Posterior vena cava (tissue), 2 donors: Measurements from ENCODE around the gene CDCA7. TPM values are rescaled to one million over a fixed set of nuclear protein-coding genes. Genes with fewer than 3 reads are reported as not detected.
"Not testable (repeated sequence)": the region's sequence is repeated elsewhere in the genome, so short reads cannot be mapped to it uniquely, and the experiment has no call there.

Source experiments
- DNase-seq: peaks from one replicate; pipeline ENCODE4 v3.0.0-alpha.2; 2020; ENCODE audit warnings: low spot score
- intact Hi-C, 2 donors: fragments of 100-400 bp; cut with DNase I; formaldehyde crosslinking; loops; one replicate each; pipeline versions ENCODE4 v1.14.1 to v1.14.2; 2022 to 2023
- long read RNA-seq, 2 donors: library from polyadenylated mRNA; unstranded; transcript quantifications; one replicate each; pipeline ENCODE4 v2.0.0, GENCODE V29; 2020 to 2021
- total RNA-seq, 2 donors: library from RNA; stranded (reverse); fragmentation: NEBNext Ultra II Directional; extraction: Animal tissue kit (Norgen Biotek cat#: 25700); gene quantifications; one replicate each; pipeline ENCODE4 v1.2.1, GENCODE V29; 2021
- donor health status: DM: yes; HTN: yes; CAD: no.
- donor health status: DM: yes; HTN: yes; CAD: no.

Gene CDCA7
- total RNA-seq: under 1 TPM; 0.33 to 0.83 TPM
- long read RNA-seq, donor 1: 0 reads
- long read RNA-seq, donor 2: 0 reads

DNA sequence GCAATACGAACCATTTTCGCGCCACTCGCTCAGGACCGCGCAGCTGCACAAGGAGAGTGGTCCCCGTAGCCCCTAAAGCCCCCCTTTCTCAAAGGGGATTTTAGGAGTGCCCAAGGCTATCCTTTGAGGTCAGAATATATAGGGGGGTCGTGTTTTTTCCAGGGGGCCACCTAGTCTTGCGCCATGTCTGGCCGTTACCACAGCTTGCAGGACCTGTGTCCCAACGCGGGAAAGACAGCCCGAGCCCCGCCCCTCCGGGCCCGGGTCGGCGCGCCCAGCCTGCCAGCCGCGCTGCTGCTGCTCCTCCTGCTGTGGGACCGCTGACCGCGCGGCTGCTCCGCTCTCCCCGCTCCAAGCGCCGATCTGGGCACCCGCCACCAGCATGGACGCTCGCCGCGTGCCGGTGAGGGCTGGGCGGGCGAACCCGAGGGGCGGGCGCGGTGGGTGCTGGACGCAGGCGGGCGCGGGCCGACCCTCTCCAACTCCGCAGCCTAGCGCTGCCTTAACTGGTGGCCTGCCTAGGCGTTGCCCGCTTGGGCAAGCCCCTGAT, at the start of gene CDCA7:
Gene CDCA7, plus strand, starts transcription at position 291 of the 550 bp plus-strand sequence. Its CDS starts 92 bp downstream, at position 383.
- intact Hi-C loops: no loop called here
- DNase-seq: no peak

DNA sequence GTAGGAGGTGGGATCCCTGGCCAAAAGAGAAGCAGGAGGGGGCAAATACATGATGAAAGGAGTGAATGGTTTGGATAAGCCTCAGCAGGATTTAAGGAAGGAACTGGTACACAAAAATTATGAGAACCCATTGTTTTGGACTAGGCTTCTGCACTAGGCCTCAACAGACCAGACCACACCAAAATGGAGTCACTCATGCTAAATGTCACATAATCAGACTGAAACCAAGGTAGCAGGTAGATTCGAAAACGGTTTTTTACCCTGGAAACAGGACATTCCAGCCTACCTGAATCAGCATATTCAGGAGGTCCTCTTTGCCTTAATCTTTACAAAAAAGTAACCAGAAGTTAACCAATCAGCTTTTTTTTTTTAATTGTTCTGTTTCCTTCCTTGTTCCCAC, 49.4 kb upstream of the CDCA7 start:
- intact Hi-C loops: loop anchor here in 1 of 2 donors (5.0 kb wide), 1 partner anchor 1672 kb away; no protein-coding TSS in a partner anchor
- DNase-seq: no peak

DNA sequence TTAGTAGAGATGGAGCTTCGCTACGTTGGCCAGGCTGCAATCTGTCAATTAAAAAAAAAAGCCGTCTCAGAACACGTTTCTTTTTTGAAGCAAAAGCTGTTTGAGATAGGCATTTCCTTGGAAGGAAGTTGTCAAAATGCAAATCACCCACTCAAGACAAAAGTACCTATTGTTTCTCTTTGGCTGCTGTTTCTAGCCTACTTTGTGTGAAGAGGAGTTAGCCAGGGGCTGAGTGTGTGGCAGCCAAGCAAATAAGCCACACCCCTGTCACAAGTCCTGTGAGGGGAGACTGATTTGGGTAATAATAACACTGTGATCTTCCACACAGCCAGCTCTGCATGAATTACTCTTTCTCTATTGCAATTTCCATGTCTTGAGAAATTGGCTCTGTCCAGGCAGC, 47.4 kb upstream of the CDCA7 start:
- intact Hi-C loops: loop anchor here in 1 of 2 donors (5.0 kb wide), 1 partner anchor 1670 kb away; no protein-coding TSS in a partner anchor
- DNase-seq: no peak

DNA sequence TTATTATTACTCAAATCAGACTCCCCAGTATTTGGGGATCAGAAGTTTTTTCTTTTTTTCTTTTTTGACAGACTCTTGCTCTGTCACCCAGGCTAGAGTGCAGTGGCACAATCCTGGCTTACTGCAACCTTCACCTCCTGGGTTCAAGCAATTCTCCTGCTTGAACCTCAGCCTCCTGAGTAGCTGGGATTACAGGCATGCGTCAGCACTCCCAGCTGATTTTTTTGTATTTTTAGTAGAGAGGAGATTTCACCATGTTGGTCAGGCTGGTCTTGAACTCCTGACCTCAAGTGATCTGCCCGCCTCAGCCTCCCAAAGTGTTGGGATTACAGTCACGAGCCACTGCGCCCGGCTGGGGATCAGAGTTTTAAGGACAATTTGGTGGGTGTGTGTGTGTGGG, 45.3 kb upstream of the CDCA7 start:
- intact Hi-C loops: loop anchor here in 1 of 2 donors (5.0 kb wide), 1 partner anchor 1668 kb away; no protein-coding TSS in a partner anchor

DNA sequence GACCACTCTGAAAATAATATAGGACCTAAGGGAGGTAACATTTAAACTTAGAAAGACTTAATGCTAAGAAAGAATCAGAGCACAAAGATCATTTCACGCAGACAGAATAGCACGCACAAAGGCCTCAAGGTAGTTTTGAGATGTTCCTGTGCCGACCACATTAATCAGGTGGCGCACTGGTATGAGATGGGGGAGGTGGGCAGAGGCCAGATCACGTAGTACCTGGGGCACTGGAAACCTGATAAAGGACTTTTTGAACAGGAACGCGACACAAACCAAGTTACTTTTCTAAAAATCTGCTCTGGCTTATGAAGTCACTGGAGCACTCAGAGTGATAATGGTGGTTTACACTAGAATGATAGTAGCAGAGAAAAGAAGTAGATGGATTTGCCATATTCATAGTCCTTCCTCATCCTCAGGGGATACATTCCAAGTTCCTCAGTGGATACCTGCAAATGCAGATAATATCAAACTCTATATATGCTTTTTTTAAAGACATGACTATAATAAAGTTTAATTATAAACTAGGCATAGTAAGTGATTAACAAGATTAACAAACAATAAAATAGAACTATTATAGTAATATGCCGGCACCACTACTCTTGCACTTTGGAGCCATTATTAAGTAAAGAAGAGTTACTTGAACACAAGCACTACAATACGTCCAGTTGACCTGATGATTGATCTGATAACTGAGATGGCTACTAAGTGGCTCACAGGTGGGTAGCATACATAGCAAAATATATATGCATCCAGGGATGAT, 42.6 kb upstream of the CDCA7 start:
- no peak for DNase-seq
- intact Hi-C loops: no loop called here

More for the DNA sequence above, 45.3 kb upstream of the CDCA7 start:
- not testable (repeated sequence) for DNase-seq

DNA sequence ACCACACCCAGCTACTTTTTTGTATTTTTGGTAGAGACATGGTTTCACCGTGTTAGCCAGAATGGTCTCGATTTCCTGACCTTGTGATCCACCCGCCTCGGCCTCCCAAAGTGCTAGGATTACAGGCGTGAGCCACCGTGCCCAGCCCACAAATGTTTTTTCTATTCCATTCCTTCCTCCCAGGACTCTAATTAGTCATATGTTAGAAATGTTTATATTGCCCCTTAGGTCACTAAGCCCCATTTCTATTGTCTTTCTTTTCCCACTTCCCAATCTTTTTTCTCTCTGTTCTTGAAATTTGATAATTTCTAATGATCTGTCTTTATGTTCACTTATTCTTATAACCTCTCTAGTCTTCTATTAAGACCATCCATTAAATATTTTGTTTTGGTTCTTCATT, 31.3 kb upstream of the CDCA7 start:
- intact Hi-C loops: no loop called here
- no peak for DNase-seq

DNA sequence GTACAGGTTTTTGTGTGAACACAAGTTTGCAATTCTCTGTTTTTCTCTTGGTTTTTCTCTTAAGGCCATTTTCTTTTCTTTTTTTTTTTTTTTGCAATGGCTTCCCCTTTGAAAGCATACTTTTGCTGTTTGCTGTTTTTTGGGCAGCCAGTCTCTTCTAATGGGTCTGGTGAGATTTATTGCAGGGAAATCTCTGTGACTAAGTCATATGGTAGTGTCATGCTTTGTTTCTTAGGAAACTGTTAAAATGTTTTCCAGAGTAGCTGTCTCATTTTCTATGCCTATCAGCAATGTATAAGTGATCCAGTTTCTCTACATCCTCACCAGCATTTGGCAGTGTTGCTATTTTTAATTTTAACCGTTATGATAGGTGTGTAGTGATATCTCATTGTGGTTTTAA, 27.9 kb upstream of the CDCA7 start:
- DNase-seq: no peak
- intact Hi-C loops: no loop called here

DNA sequence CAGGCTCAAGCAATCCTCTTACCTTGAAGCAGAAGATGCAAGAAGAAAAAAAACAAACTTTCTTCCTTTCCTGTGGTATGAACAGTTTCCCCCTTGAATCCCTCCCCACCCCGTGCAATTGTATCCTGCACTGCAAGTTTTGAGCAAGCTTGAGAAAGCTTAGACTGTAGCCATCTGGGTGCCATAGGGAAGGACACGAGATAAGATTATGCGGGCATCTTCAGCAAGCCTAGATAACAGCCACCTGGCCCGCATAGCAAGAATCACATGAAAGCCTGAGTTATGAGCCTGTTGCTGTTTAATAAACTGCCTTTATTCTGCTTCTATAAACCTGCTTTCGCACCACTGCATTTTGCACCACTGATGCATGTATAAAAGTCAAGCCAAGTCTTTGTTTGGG, 27.3 kb upstream of the CDCA7 start:
- no peak for DNase-seq
- intact Hi-C loops: no loop called here

DNA sequence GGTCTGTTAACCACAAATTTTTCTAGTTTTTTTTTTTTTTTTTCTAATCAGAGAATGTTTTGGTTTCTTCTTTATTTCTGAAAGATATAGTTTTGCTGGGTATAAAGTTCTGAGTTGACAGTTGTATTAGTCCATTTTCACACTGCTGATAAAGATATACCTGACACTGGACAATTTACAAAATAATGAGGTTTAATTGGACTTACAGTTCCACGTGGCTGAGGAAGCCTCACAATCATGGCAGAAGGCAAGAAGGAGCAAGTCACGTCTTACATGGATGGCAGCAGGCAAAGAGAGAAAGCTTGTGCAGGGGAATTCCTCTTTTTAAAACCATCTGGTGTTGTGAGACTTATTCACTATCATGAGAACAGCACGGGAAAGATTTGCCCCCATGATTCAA, 21.7 kb upstream of the CDCA7 start:
- DNase-seq, intact Hi-C loops: not testable (repeated sequence)

DNA sequence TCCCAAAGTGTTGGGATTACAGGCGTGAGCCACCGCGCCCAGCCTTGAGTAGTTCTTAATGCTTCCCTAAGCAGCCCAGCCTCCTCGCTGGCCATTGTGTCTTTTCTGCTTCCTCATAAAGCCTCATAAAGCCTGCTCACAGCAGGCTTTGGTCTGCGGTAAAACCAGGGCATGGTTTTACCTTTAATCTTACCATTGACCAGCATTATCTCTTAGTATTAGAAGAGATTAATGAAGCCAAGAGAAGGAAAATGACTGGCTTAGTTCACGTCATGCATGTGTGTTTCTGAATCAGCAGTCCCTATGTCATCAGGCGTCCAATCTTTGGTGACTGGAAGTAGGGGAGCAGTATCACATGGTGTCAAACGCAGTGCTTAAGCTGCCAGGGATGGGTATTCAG, 14.9 kb upstream of the CDCA7 start:
- intact Hi-C loops: no loop called here

DNA sequence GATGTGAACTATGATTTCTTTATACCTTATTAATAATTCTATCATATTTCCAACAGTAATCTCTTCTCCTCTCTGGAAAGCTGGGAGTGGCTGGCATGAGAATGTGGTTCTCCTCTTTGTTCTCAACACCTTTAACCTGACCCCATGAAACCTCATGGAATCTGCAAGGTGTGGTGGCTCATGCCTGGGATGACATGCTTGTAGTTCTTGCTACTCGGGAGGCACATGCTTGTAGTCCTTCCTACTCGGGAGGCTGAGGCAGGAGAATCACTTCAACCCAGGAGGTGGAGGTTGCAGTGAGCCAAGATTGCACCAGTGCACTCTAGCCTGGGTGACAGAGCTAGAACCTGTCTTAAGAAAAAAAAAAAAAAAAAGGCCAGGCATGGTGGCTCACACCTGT, 10.8 kb upstream of the CDCA7 start:
- DNase-seq: no peak
- intact Hi-C loops: no loop called here

More for the DNA sequence above, 14.9 kb upstream of the CDCA7 start:
- no peak for DNase-seq

DNA sequence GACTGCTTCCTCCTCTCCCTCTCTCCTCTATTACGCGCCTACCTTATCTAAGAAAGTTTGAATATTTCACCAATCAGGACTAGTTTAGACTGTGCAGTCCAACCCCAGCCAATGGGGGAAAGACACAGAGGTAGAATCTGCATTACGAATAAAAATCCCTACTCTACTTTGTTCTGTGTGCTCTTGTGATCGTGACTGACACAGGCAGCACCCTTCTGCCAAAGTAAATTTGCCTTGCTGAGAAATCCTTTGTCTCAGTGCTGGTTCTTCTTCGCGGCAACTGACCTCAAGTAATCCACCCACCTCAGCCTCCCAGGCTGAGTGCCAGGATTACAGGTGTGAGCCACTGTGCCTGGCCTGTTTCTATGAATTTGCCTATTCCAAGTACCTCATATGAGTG, 8.6 kb upstream of the CDCA7 start:
- intact Hi-C loops: no loop called here
- no peak for DNase-seq

DNA sequence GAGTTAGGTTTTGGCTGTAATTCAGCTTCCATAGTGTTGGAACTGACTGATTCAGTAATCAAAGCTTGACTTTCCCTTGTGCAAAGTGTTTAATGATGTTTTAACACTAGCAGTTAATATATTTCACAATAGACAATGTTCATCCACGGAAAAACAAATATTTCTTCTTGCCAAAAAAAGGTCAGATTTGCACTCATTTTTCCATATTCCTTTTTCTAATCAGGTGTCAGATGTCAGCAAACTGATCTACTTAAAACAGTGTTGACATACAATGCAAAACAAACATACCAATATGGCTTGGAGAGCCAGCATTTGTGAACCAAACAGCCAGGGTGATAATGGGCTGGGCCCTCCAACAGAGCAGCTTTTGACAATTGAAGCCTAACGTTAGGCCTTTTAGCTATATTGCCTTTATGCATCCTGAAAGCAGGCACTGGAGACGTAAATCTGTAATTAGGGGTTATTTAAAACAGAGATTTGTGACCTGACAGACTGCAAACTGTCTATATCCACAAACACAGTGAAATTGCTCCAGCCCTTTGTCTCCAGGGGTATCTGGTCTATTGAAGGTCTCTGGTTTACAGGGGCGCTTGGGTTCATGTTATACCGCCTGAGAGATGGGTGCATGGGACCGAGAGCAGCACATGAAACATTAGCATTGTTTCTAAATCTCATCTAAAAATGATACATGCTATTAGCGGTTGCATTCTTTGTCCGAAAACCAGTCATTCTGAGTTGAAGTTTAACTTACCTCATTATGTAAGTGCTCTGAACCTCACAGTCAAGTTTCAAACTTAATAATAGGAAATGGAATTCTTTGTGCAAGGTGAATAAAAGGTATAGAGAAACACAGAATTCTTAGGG, 7.1 kb upstream of the CDCA7 start:
- intact Hi-C loops: no loop called here
- no peak for DNase-seq

DNA sequence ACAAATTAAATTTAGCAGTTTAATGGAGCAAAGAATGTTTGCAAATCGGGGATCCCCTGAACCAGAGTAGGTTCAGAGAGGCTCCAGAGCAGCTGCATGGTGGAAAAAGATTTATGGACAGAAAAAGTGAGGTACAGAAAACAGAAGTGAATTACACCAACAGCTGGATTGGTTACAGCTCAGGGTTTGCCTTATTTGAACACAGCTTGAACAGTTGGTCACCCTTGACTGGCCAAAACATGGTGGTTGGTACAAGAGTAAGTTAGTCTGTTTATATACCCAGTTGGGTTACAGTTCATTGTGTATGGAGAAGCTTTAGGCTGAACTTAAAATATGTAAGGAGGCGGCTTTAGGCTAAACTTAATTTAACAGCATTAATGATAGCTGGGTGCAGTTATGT, 5.4 kb upstream of the CDCA7 start:
- intact Hi-C loops: no loop called here
- DNase-seq: no peak

DNA sequence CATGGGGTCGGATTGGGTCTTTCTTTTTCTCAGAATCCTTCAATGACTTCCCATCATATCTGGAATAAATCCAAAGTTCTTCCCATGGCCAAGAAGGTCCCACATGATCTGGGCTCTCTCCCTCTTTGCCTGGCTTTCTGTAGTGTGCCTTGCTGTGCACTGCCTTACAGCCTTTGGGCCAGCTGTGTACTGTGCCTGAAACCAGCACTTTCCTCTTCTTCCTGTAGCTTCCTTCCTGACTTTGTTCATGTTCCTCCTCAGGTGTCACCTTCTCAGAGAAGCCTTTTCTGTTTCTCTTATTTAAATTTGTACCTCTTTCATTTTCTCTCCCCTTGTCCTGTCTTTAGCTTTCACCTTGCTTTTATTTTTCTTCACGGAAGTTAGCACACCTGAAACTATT, 4.3 kb upstream of the CDCA7 start:
- DNase-seq: no peak
- intact Hi-C loops: no loop called here

DNA sequence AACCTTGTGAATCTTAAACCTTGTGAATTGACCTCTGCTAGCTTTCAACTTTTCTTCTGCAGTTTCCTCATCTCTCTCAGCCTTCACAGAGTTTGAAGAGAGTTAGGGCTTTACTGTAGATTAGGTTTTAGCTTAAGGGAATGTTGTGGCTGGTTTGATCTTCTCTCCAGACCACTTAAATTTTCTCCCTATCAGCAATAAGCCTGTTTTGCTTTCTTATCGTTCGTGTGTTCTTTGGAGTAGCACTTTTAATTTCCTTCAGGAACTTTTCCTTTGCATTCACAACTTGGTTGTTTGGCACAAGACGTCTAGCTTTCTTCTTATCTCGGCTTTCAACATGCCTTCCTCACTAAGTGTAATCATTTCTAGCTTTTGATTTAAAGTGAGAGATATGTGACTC, 2.8 kb upstream of the CDCA7 start:
- no peak for DNase-seq
- intact Hi-C loops: no loop called here

DNA sequence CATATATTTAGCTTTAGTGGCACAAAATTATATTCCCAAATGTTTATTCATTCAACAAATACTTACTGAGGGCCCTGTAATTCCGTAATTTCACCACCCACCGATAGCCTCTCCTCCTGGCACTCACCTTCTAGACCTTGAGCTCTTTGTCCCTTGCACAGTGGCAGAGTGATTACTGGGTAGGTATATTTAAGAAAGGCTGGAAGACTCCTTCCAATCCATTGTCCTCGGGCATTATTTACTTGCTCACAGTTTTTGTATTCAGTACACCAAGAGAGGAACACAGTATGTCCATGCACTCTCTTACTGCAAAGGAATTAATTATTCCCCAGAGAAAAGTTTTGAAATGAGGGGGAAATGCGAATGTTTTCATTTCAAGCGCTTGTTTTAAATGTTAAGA, 1.1 kb upstream of the CDCA7 start:
- no peak for DNase-seq
- intact Hi-C loops: no loop called here

DNA sequence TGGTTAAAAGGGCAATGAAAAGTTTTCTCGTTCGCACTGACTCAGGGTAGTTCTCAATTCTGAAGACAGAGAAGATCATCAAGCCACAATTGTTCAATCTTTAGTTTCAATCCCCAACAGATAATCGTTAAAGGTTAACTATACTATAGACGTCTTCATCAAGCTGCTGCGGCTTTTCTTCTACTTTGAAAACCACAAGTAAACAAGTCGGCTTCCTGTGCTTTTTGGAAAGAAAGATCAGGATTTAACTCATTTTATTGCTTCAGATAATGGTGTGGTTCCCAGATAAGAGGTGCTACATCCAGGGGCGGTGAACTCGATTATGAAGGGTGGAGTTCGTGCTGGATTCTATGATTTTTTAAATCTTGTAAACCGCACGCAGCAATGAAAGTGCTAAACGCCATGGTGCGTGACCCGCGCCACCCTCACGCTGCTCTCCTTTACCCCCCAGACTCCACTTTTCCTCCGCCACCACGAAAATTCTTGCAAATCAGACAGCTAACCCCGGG, 545 bp upstream of the CDCA7 start:
- intact Hi-C loops: no loop called here

DNA sequence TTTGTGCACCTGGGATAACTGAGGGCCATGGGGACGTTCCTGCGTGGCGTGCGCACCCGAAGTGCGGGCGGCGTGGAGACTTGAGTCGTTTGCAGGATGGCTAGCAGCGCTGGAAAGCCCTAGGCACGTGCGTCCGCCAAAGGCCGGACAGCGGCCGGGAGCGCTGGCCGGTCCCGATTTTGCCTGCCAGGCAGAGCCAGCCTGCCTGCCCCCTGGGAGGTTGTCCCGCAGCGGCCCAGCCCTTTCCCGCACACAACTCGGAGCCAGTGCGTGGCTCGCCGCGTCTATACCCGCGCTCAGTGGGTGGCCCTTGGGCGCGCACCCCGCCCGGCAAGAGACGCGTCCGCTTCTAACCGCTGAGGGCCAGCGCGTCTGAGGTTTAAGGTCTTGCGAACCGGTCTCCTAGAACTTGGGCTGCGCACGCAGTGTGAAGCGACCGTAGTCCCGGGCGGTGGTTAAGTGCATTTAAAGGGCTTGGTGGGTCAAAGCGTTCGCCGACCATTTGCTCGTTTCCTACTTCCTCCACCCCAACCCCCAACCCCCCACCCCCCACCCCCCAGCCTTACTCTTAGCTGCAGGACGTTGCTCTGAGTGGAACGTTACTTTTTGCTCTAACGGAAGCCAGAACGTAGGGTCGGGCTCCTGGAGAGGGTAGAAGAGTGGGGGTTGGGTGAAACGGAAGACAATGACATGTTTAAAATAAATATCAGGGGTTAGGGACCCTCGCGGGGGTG, 627 bp downstream of the CDCA7 start:
- peak; percentile 84 for DNase-seq
- intact Hi-C loops: no loop called here

More for the DNA sequence above, 545 bp upstream of the CDCA7 start:
- DNase-seq: no peak
